GM20000 (cell line): ENCODE data around the gene GABBR2.

Experiments used
- DNase-seq: peaks from one replicate; pipeline ENCODE4 v3.0.0; 2012; ENCODE audit warnings: low spot score
- CTCF ChIP-seq: IDR thresholded peaks from 2 replicates; pipeline ENCODE4 v1.5.1; 2012; ENCODE audit warnings: mild to moderate bottlenecking, control low read depth; ENCODE audit errors: extremely low read depth, missing control alignments

The GABBR2 gene

GRCh38 chr9:98370976-98371315, 337.8 kb downstream of the GABBR2 start:
- no peak for DNase-seq
- no peak for TF ChIP-seq CTCF

GRCh38 chr9:98370300-98370975, 338.3 kb downstream of the GABBR2 start:
- no peak for DNase-seq
- no peak for TF ChIP-seq CTCF

GRCh38 chr9:98369896-98370295, 338.8 kb downstream of the GABBR2 start:
- TF ChIP-seq CTCF = no peak
- no peak for DNase-seq

GRCh38 chr9:98369471-98369870, 339.3 kb downstream of the GABBR2 start:
- no peak for TF ChIP-seq CTCF
- no peak for DNase-seq

GRCh38 chr9:98369066-98369425, 339.7 kb downstream of the GABBR2 start:
- TF ChIP-seq CTCF = no peak

GRCh38 chr9:98368366-98369065, 340.2 kb downstream of the GABBR2 start:
- TF ChIP-seq CTCF = no peak
- DNase-seq = no peak

More at GRCh38 chr9:98369066-98369425, 339.7 kb downstream of the GABBR2 start:
- no peak for DNase-seq

- no peak for TF ChIP-seq CTCF
- DNase-seq = no peak
Measured at GRCh38 chr9:98367923-98368322, 340.8 kb downstream of the GABBR2 start.
